G401 (cell line): Measurements from ENCODE around the gene SMG6. TPM values are rescaled to one million over a fixed set of nuclear protein-coding genes. Genes with fewer than 3 reads are reported as not detected.

Experiments used
- DNase-seq: peaks from one replicate; pipeline ENCODE4 v3.0.0-alpha.2; 2015; ENCODE audit warnings: low spot score
- in situ Hi-C: cut with HindIII; loops from 2 replicates; pipeline ENCODE4 v1.10.0; 2016; ENCODE audit warnings: low sequenced_read_pairs, mixed read lengths
- total RNA-seq: library from RNA; depleted of rRNA; stranded (reverse); fragments of >200 nt; shearing (Covaris generic); gene quantifications from 2 replicates; pipeline ENCODE4 v1.2.3, GENCODE V29; 2014

SMG6 gene
- total RNA-seq, 1 experiment from 2014 or later: 17.6 TPM

- DNase-seq: peak; percentile 71
- in situ Hi-C loops: no loop called here
These were observed 201.9 kb downstream of the SMG6 start for GRCh38 chr17:2101448-2102257.

- in situ Hi-C loops: no loop called here
- DNase-seq: no peak
These were observed 208.1 kb downstream of the SMG6 start for GRCh38 chr17:2095536-2095910.

GRCh38 chr17:2094891-2095535 is 208.6 kb downstream of the SMG6 start:
- DNase-seq: peak; percentile 87
- in situ Hi-C loops: no loop called here

GRCh38 chr17:2093349-2093748 is 210.2 kb downstream of the SMG6 start:
- in situ Hi-C loops: no loop called here
- no peak for DNase-seq

- DNase-seq: no peak
These were observed 211.3 kb downstream of the SMG6 start for GRCh38 chr17:2092253-2092652.

GRCh38 chr17:2090804-2091534 is 212.6 kb downstream of the SMG6 start:
- peak; percentile 56 for DNase-seq
- in situ Hi-C loops: no loop called here

More at GRCh38 chr17:2092253-2092652, 211.3 kb downstream of the SMG6 start:
- in situ Hi-C loops: no loop called here

GRCh38 chr17:2090210-2090641 is 213.4 kb downstream of the SMG6 start:
- DNase-seq: no peak
- in situ Hi-C loops: no loop called here

GRCh38 chr17:2089021-2089422 is 214.6 kb downstream of the SMG6 start:
- in situ Hi-C loops: no loop called here
- no peak for DNase-seq

- in situ Hi-C loops: no loop called here
- DNase-seq: no peak
These were observed 215.9 kb downstream of the SMG6 start for GRCh38 chr17:2087597-2088211.

- in situ Hi-C loops: no loop called here
- DNase-seq: no peak
These were observed 217.3 kb downstream of the SMG6 start for GRCh38 chr17:2086306-2086705.

- in situ Hi-C loops: no loop called here
- DNase-seq: no peak
These were observed 218.0 kb downstream of the SMG6 start for GRCh38 chr17:2085648-2085949.

GRCh38 chr17:2084766-2085647 is 218.6 kb downstream of the SMG6 start:
- DNase-seq: no peak
- in situ Hi-C loops: no loop called here

GRCh38 chr17:2084036-2084765 is 219.4 kb downstream of the SMG6 start:
- no peak for DNase-seq
- in situ Hi-C loops: no loop called here

- no peak for DNase-seq
- in situ Hi-C loops: no loop called here
These were observed 220.0 kb downstream of the SMG6 start for GRCh38 chr17:2083613-2084035.

- in situ Hi-C loops: no loop called here
- no peak for DNase-seq
These were observed 221.4 kb downstream of the SMG6 start for GRCh38 chr17:2082003-2082781.

- in situ Hi-C loops: no loop called here
- DNase-seq: no peak
These were observed 222.0 kb downstream of the SMG6 start for GRCh38 chr17:2081564-2081963.

- in situ Hi-C loops: no loop called here
- DNase-seq: no peak
These were observed 226.5 kb downstream of the SMG6 start for GRCh38 chr17:2077040-2077439.
